IMR-90 (cell line): ENCODE measurements around the gene ORMDL3. TPM values are rescaled to one million over a fixed set of nuclear protein-coding genes. Genes with fewer than 3 reads are reported as not detected.

Experiments used
- ATAC-seq: fragments of 200-7000 bp; cut with Tn5 transposase; 2 replicates; pipeline ENCODE4 v1.9.1; 2020; ENCODE audit warnings: low read depth, mild to moderate bottlenecking, moderate library complexity
- BruUV-seq: library from RNA; stranded (reverse); fragments of 400-500 nt; replicated peaks from 2 replicates; lab custom pipeline; 2021; lab: Mats Ljungman, UMichigan
- CTCF ChIA-PET: fragments of 300-600 bp; formaldehyde crosslinking; extraction: SDS; loops from one replicate; lab custom pipeline; 2021; ENCODE audit warnings: antibody characterized with exemption; lab: Yijun Ruan, JAX
- POLR2A ChIA-PET: fragments of 300-600 bp; sonication (Branson Sonifier 250); formaldehyde crosslinking; loops from one replicate; lab custom pipeline; 2022; ENCODE audit warnings: antibody characterized with exemption; ENCODE audit not compliant: unreplicated experiment; lab: Charles Lee
- DNase-seq: peaks from one replicate; pipeline ENCODE4 v3.0.0; 2013
- H2AFZ ChIP-seq: replicated peaks from 2 replicates; pipeline ENCODE3; 2013; ENCODE audit warnings: low read length, mild to moderate bottlenecking; ENCODE audit not compliant: poor library complexity
- H2AK5ac ChIP-seq: 2 replicates; pipeline ENCODE4 v1.6.1; 2013; ENCODE audit warnings: low read depth, low read length, inconsistent platforms
- H2AK9ac ChIP-seq: replicated peaks from 2 replicates; pipeline ENCODE3; 2013; ENCODE audit warnings: mild to moderate bottlenecking, low read depth, low read length, moderate library complexity; ENCODE audit not compliant: poor library complexity
- H2BK120ac ChIP-seq: 2 replicates; pipeline ENCODE4 v1.6.1; 2013; ENCODE audit warnings: low read depth, low read length, inconsistent platforms
- H2BK15ac ChIP-seq: 3 replicates; pipeline ENCODE4 v1.6.1; 2013; ENCODE audit warnings: low read depth, low read length, inconsistent platforms
- H2BK20ac ChIP-seq: 2 replicates; pipeline ENCODE4 v1.6.1; 2013; ENCODE audit warnings: low read depth, mild to moderate bottlenecking, inconsistent platforms, low read length, moderate library complexity
- H2BK5ac ChIP-seq: 2 replicates; pipeline ENCODE4 v1.6.1; 2013; ENCODE audit warnings: mild to moderate bottlenecking, low read depth, low read length, inconsistent platforms; ENCODE audit not compliant: poor library complexity, severe bottlenecking
- H3K14ac ChIP-seq: replicated peaks from 2 replicates; pipeline ENCODE4 v1.6.1; 2013; ENCODE audit warnings: low read depth, low read length, inconsistent platforms
- H3K18ac ChIP-seq: 2 replicates; pipeline ENCODE4 v1.6.1; 2013; ENCODE audit warnings: low read depth, low read length, control low read depth
- H3K23ac ChIP-seq: 2 replicates; pipeline ENCODE4 v1.6.1; 2013; ENCODE audit warnings: low read depth, low read length, inconsistent platforms
- H3K27ac ChIP-seq: 2 replicates; pipeline ENCODE4 v1.5.1; 2013; ENCODE audit warnings: mild to moderate bottlenecking, control low read depth, low read length; ENCODE audit not compliant: insufficient read depth
- H3K27me3 ChIP-seq: 2 replicates; pipeline ENCODE4 v1.6.1; 2013; ENCODE audit warnings: low read length; ENCODE audit not compliant: control insufficient read depth, insufficient read depth
- H3K36me3 ChIP-seq: 2 replicates; pipeline ENCODE4 v1.6.1; 2013; ENCODE audit warnings: low read length, mixed read lengths; ENCODE audit not compliant: control insufficient read depth, insufficient read depth
- H3K4ac ChIP-seq: 2 replicates; pipeline ENCODE4 v1.6.1; 2013; ENCODE audit warnings: low read depth, low read length, inconsistent platforms
- H3K4me1 ChIP-seq: 2 replicates; pipeline ENCODE4 v1.6.1; 2013; ENCODE audit warnings: low read length, mixed read lengths; ENCODE audit not compliant: control insufficient read depth, insufficient read depth
- H3K4me2 ChIP-seq: 2 replicates; pipeline ENCODE4 v1.6.1; 2013; ENCODE audit warnings: low read depth, mild to moderate bottlenecking, control low read depth, low read length, moderate library complexity
- H3K4me3 ChIP-seq: 2 replicates; pipeline ENCODE4 v1.5.1; 2013; ENCODE audit warnings: low read depth, mild to moderate bottlenecking, control low read depth, low read length, moderate library complexity; ENCODE audit not compliant: insufficient read depth
- H3K56ac ChIP-seq: 2 replicates; pipeline ENCODE4 v1.6.1; 2013; ENCODE audit warnings: low read length, inconsistent platforms; ENCODE audit not compliant: insufficient read depth; ENCODE audit errors: extremely low read depth
- H3K79me1 ChIP-seq, 2 experiments: 2 replicates each; pipeline ENCODE4 v1.6.1; 2013; ENCODE audit warnings: low read length in 2 of 2, inconsistent platforms in 1 of 2, low read depth in 1 of 2
- H3K9ac ChIP-seq: 2 replicates; pipeline ENCODE4 v1.6.1; 2013; ENCODE audit warnings: low read depth, low read length, control low read depth
- H3K9me1 ChIP-seq: 2 replicates; pipeline ENCODE4 v1.6.1; 2013; ENCODE audit warnings: low read length, inconsistent platforms; ENCODE audit not compliant: insufficient read depth
- H3K9me3 ChIP-seq: 2 replicates; pipeline ENCODE4 v1.6.1; 2013; ENCODE audit warnings: low read length; ENCODE audit not compliant: control insufficient read depth, insufficient read depth
- H4K20me1 ChIP-seq: 2 replicates; pipeline ENCODE4 v1.6.1; 2013; ENCODE audit warnings: low read length, inconsistent platforms; ENCODE audit not compliant: insufficient read depth
- H4K5ac ChIP-seq: 2 replicates; pipeline ENCODE4 v1.6.1; 2013; ENCODE audit warnings: mild to moderate bottlenecking, low read depth, low read length, control low read depth
- H4K8ac ChIP-seq, 2 experiments: 2 replicates each; pipeline ENCODE4 v1.6.1; 2013; ENCODE audit warnings: low read depth in 2 of 2, low read length in 2 of 2, control low read depth in 1 of 2, inconsistent platforms in 1 of 2
- H4K91ac ChIP-seq: 2 replicates; pipeline ENCODE4 v1.6.1; 2013; ENCODE audit warnings: low read depth, low read length, inconsistent platforms; ENCODE audit not compliant: insufficient read depth
- BHLHE40 ChIP-seq: fragments of 150-350 bp; IDR thresholded peaks from 2 replicates; pipeline ENCODE4 v1.6.1; 2016; ENCODE audit warnings: mild to moderate bottlenecking, low read depth, low read length
- CTCF ChIP-seq: conservative IDR thresholded peaks from 2 replicates; pipeline ENCODE4 v1.5.1; 2012; ENCODE audit warnings: mild to moderate bottlenecking, low read depth, low read length, improper control_type of control experiment
- FOS ChIP-seq: fragments of 150-350 bp; IDR thresholded peaks from 2 replicates; pipeline ENCODE4 v1.6.1; 2016; ENCODE audit warnings: low read depth, low read length
- MAFK ChIP-seq: IDR thresholded peaks from 2 replicates; pipeline ENCODE4 v1.6.1; 2012; ENCODE audit warnings: low read depth, low read length, improper control_type of control experiment
- RAD21 ChIP-seq: IDR thresholded peaks from 2 replicates; pipeline ENCODE4 v1.6.1; 2012; ENCODE audit warnings: low read length, improper control_type of control experiment
- SMC3 ChIP-seq: fragments of 150-350 bp; IDR thresholded peaks from 2 replicates; pipeline ENCODE4 v1.6.1; 2016; ENCODE audit warnings: low read depth, mild to moderate bottlenecking, antibody characterized with exemption, low read length, moderate library complexity
- WGBS, 2 experiments: methylation state at CpG; one replicate each; pipeline versions ENCODE4 v1.1.5 to v1.1.7; 2013; ENCODE audit warnings: missing lambda C conversion rate in 2 of 2; ENCODE audit not compliant: insufficient read length in 1 of 2; ENCODE audit errors: extremely low coverage in 2 of 2; 5-methylcytosine and 5-hydroxymethylcytosine counted together
- dilution Hi-C: fragments of 300-500 bp; cut with HindIII; formaldehyde crosslinking; loops from one replicate; pipeline ENCODE4 v1.14.3; 2018; ENCODE audit warnings: low sequenced_read_pairs; ENCODE audit not compliant: unreplicated experiment
- in situ Hi-C: fragments of 300-500 bp; cut with MboI; formaldehyde crosslinking; loops from 3 replicates; pipeline ENCODE4 v1.14.3; 2019; ENCODE audit warnings: low sequenced_read_pairs, inconsistent platforms, mixed read lengths
- intact Hi-C: fragments of 100-400 bp; cut with micrococcal nuclease; formaldehyde crosslinking; loops from 2 replicates; pipeline ENCODE4 v1.10.0; 2022
- polyA plus RNA-seq, 3 experiments: library from polyadenylated mRNA; depleted of rRNA; stranded (reverse); fragments of >200 nt; gene quantifications; 2 replicates each; pipeline ENCODE4 v1.2.3, GENCODE V29; 2012; ENCODE audit warnings: low replicate concordance in 1 of 3
- total RNA-seq: library from RNA; depleted of rRNA; stranded (reverse); fragments of >200 nt; gene quantifications from 2 replicates; pipeline ENCODE4 v1.2.3, GENCODE V29; 2012

Gene ORMDL3
- total and polyA plus RNA-seq, 2 of the 4 experiments (the other 2 are of a cell fraction) = 45.7 to 78.6 TPM

- Histone ChIP-seq H3K56ac (no peak overlapping the region), H2AFZ (no peak overlapping the region), H3K9me1 (no peaks in the 10 kb centered on the region), H3K9me3 (peaks cover 10% of the 10 kb centered on the region), H2AK9ac (no peak overlapping the region), H3K4me1 (no peaks in the 10 kb centered on the region), H4K91ac (no peak overlapping the region), H4K8ac (no peak overlapping the region), H3K18ac (no peak overlapping the region), H3K23ac (no peak overlapping the region), H4K20me1 (no peaks in the 10 kb centered on the region), H2BK20ac (no peak overlapping the region), H2BK15ac (no peak overlapping the region), H3K27me3 (peaks cover 29% of the 10 kb centered on the region), H3K4me3 (no peak overlapping the region), H3K4ac (no peak overlapping the region), H4K5ac (no peak overlapping the region), H3K27ac (no peak overlapping the region), H3K4me2 (no peak overlapping the region), H2BK5ac (no peak overlapping the region), H3K79me1 (no peaks in the 10 kb centered on the region), H2AK5ac (no peak overlapping the region), H3K9ac (no peak overlapping the region), H2BK120ac (no peak overlapping the region), H3K14ac (no peak overlapping the region), H3K36me3 (no peaks in the 10 kb centered on the region)
- TF ChIP-seq SMC3 (peak; percentile 49; the same call in 1 of the 2 replicates), CTCF (peak; percentile 44), RAD21 (peak; percentile 54), BHLHE40 (no peak), MAFK (no peak), FOS (no peak)
- POLR2A ChIA-PET = no interaction called here
- CTCF ChIA-PET = interaction anchor here (2.1 kb wide), 1 partner anchor 10 kb away, joined by 6 read pairs; no protein-coding TSS in a partner anchor
- peak; percentile 57 for ATAC-seq
- BruUV-seq = no TSS peak
- no CpG with 5 or more reads among the region's 2 CpGs for WGBS, 2 experiments
- intact Hi-C loops (loop anchor here (1.0 kb wide), 1 partner anchor 108 kb away; the partner anchor contains the start of gene PSMD3), in situ Hi-C loops (no loop called here), dilution Hi-C loops (no loop called here)
- DNase-seq = peak; percentile 31
Measured at GRCh38 chr17:39872751-39873150, 54.6 kb downstream of the ORMDL3 start.
